ENCODE measurements around the gene NOS3. TPM values are rescaled to one million over a fixed set of nuclear protein-coding genes. Genes with fewer than 3 reads are reported as not detected.

The NOS3 gene
- total RNA-seq, 4 donors from 2014 or later: 1.4 to 3.2 (median 2.2) TPM

GRCh38 chr7:150974468-150975391, 16.1 kb upstream of the NOS3 start:
- H3K4me1 ChIP-seq: peaks cover 15 to 84% (median 43%) of the 10 kb centered on the region in 3 donors
- H3K9me3 ChIP-seq: no peaks in the 10 kb centered on the region
- no peaks in the 10 kb centered on the region for H3K36me3 ChIP-seq
- peak in 5 of 6 experiments; percentile 8 to 29 (median 22) for TF ChIP-seq CTCF (IDR thresholded peaks at IDR 0.05)
- TF ChIP-seq POLR2A (IDR thresholded peaks at IDR 0.05): peak in 2 of 4 donors; percentile 16 to 44
- 9 to 30% methylated on average over 6 of the region's 89 CpGs for WGBS, 2 donors
- peak overlapping the region; percentile 18 to 62 (median 40) for H3K4me3 ChIP-seq
- DNase-seq: no peak
- H3K27ac ChIP-seq: peak overlapping the region; percentile 16 to 79 (median 68)
- intact Hi-C loops (cut with DNase I): no loop called here
- peaks cover 0 to 97% (median 11%) of the 10 kb centered on the region in 4 donors for H3K27me3 ChIP-seq

- Histone ChIP-seq H3K4me3 (peak overlapping the region in 3 of 4 donors; percentile 37 to 62 (median 42)), H3K27me3 (peaks cover 0 to 98% (median 11%) of the 10 kb centered on the region in 4 donors), H3K27ac (peak overlapping the region in 3 of 4 donors; percentile 63 to 79 (median 74)), H3K4me1 (peaks cover 15 to 86% (median 43%) of the 10 kb centered on the region in 3 donors), H3K9me3 (no peaks in the 10 kb centered on the region), H3K36me3 (no peaks in the 10 kb centered on the region)
- TF ChIP-seq CTCF (IDR thresholded peaks at IDR 0.05) (no peak), POLR2A (IDR thresholded peaks at IDR 0.05) (no peak)
- DNase-seq: no peak
- intact Hi-C loops (cut with DNase I): no loop called here
- WGBS, 2 donors: 64 to 69% methylated on average over 3 to 5 of the region's 9 CpGs
Observed at GRCh38 chr7:150975536-150976319, 15.1 kb upstream of the NOS3 start.

GRCh38 chr7:150976529-150977381, 14.1 kb upstream of the NOS3 start:
- peaks cover 0 to 98% (median 11%) of the 10 kb centered on the region in 4 donors for H3K27me3 ChIP-seq
- TF ChIP-seq POLR2A (IDR thresholded peaks at IDR 0.05) (no peak), CTCF (IDR thresholded peaks at IDR 0.05) (no peak)

GRCh38 chr7:150977382-150978125, 13.3 kb upstream of the NOS3 start:
- intact Hi-C loops (cut with DNase I): no loop called here
- Histone ChIP-seq H3K4me1 (peaks cover 15 to 70% (median 43%) of the 10 kb centered on the region in 3 donors), H3K27ac (peak overlapping the region; percentile 19 to 82 (median 62))

More at GRCh38 chr7:150976529-150977381, 14.1 kb upstream of the NOS3 start:
- Histone ChIP-seq H3K4me3 (peak overlapping the region in 2 of 4 donors; percentile 46 to 63), H3K36me3 (no peaks in the 10 kb centered on the region), H3K27ac (peak overlapping the region in 3 of 4 donors; percentile 63 to 82 (median 74)), H3K4me1 (peaks cover 15 to 78% (median 43%) of the 10 kb centered on the region in 3 donors), H3K9me3 (no peaks in the 10 kb centered on the region)
- intact Hi-C loops (cut with DNase I): no loop called here
- no peak for DNase-seq
- 28 to 43% methylated on average over 2 to 7 of the region's 13 CpGs for WGBS, 2 donors

More at GRCh38 chr7:150977382-150978125, 13.3 kb upstream of the NOS3 start:
- DNase-seq: no peak
- WGBS, 2 donors: 12 to 22% methylated on average over 7 to 15 of the region's 62 CpGs
- Histone ChIP-seq H3K36me3 (no peaks in the 10 kb centered on the region), H3K4me3 (peak overlapping the region; percentile 12 to 63 (median 40)), H3K9me3 (no peaks in the 10 kb centered on the region), H3K27me3 (peaks cover 0 to 98% (median 11%) of the 10 kb centered on the region in 4 donors)
- TF ChIP-seq CTCF (IDR thresholded peaks at IDR 0.05) (no peak), POLR2A (IDR thresholded peaks at IDR 0.05) (no peak)

Measured in esophagus squamous epithelium (tissue), 5 donors.